NCI-H2081 treated with DMSO at 0.1 percent for 48 hours (cell line): ENCODE data around the gene ZNF560.
A peak's percentile ranks its signal among the peaks of the same experiment; 100 is the strongest.
"Not testable (repeated sequence)": the region's sequence is repeated elsewhere in the genome, so short reads cannot be mapped to it uniquely, and the experiment has no call there.

Experiments
- DNase-seq: peaks from one replicate; lab custom pipeline; 2025; lab: John Stamatoyannopoulos, UW

The ZNF560 gene

DNA sequence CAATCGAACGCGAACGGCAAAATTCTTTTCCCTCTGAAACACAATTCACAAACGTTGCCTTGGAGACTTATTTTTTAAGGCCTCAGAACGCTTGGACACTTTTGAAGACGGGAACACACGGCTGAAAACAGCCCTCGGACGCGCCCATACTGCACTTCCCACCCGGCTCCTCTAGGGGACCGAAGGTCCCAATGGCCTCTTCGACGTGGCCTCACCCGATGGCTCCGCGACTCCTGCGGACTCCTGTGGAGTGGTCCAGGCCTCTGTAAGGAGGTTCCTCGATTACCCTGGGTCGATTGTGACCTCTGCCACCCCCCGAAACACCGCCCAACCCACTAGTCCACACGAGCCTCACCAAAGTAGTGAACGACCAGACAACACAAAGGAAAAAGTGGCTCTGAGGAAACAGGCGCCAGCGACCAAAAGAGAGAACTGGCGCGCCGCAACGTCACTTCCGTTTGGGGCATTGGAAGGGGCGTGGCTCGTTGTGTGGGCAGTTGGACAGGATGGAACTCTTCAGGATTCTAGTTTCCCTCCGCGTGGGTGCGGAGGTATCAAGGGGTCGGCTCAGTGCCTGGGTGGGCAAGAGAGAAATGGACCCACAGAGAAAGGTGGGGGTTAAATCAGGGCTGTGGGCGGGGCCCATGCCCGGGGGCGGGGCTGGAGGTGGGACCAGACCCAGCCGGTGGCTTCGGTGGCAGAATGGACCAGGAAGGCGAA, at the start of gene ZNF560:
ZNF560 (minus strand) TSS at position 434 of the 720 bp plus-strand sequence. CDS start 23,303 bp downstream, outside the sequence.
- no peak for DNase-seq

DNA sequence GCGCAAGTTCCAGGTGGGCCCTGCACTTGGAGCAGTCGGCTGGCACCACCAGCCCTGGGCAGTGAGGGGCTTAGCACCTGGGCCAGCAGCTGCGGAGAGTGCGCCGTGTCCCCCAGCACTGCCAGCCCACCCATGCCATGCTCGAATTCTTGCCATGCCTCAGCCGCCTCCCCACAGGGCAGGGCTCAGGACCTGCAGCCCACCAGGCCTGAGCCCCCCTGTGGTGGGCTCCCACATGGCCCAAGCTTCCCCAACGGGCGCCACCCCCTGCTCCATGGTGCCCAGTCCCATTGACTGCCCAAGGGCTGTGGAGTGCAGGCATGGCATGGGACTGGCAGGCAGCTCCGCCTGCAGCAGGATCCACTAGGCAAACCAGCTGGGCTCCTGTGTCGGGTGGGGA, 49.5 kb upstream of the ZNF560 start:
- no peak for DNase-seq

DNA sequence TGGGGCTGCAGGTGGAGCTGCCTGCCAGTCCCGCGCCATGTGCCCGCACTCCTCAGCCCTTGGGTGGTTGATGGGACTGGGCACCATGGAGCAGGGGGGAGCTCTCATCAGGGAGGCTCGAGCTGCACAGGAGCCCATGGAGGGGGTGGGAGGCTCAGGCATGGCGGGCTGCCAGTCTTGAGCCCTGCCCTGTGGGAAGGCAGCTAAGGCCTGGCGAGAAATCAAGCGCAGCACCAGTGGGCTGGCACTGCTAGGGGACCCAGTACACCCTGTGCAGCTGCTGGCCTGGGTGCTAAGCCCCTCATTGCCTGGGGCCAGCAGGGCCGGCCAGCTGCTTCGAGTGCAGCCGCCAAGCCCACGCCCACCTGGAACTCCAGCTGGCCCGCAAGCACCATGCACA, 42.9 kb upstream of the ZNF560 start:
- not testable (repeated sequence) for DNase-seq

DNA sequence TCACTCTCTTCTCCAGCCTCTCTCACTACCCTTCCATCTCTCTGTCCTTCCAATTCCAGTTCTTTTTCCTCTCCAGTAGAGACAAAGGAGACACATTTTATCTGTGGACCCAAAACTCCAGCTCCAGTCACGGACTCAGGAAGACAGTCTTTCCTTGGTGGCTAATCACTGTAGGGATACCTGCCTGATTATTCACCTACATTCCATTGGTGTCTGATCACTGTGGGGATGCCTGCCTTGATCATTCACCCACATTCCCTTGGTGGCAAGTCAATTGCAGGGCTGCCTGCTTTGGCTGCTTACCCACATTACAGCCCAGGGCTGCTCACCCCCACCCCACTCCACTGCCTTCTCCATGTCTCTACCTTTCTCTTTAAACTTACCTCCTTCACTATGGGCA, 41.5 kb upstream of the ZNF560 start:
- not testable (repeated sequence) for DNase-seq

DNA sequence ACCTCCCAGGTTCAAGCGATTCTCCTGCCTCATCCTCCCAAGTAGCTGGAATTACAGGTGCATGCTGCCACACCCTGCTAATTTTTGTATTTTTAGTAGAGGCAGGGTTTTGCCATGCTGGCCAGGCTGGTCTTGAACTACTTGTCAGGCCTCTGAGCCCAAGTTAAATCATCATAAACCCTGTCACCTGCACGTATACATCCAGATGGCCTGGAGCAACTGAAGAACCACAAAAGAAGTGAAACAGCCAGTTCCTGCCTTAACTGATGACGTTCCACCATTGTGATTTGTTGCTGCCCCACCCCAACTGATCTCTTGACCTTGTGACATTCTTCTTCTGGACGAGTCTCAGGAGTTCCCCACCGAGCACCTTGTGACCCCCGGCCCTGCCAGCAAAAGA, 40.8 kb upstream of the ZNF560 start:
- not testable (repeated sequence) for DNase-seq

DNA sequence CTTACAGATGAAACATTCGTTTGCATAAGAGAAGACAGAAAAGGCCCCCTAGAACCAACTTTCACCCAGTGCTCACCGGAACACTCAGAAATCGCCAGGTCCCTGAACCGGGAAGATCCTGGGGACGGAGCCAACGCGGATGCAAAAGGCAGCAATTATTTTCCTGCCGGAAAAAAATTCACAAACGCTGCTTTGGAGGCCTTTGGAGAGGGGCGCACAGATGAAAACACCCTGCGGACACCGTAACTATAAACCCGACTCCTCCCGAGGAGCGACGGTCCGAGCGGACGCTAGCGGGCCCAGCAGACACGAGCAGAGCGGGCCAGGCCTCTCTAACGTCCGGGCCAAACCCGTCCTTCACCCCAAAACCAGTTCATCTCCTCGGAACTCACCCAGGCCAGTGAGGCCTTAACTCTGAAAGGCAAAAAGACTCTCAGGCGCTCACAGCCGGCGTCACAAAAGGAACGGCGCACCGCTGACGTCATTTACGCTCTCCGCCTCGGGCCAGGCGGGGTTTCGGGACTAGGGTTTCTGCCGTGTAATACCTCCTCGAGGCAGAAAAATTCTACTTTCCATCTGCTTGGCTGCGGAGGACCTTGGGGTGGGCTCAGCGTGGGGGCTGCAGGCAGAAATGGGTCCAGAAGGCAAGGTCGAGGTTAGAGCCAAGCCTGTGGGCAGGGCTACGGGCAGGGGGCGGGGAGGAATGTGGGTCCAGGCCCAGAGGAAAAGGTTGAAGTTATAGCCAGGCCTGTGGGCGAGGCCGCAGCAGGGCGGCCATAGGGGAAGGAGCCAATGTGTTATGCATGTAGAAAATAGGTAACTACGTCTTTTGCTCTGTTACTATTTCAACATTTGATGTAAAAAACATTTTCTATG, 40.0 kb upstream of the ZNF560 start, which contains the start of gene ZNF426:
ZNF426 (minus strand) TSS at position 463 of the 876 bp plus-strand sequence. CDS start 2,413 bp downstream, outside the sequence.
- DNase-seq: peak; percentile 30

DNA sequence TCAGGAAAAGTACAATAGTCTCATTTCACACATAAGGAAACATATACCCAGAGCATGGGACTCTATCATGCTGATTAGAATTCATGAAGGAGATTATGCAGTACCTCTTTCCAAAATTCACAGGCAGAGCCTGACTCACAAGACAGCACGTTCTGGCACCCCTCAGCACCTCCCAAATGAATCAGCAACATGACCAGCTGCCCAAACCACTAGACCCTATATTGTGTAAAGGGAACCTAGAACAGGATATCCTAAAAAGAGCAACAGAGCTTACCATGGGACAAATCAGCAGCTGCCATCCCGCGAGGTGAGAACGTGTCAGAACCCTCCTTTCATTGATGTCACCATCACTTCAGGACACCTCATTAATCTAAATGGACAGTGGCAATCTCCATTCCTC, 37.5 kb upstream of the ZNF560 start:
- no peak for DNase-seq

DNA sequence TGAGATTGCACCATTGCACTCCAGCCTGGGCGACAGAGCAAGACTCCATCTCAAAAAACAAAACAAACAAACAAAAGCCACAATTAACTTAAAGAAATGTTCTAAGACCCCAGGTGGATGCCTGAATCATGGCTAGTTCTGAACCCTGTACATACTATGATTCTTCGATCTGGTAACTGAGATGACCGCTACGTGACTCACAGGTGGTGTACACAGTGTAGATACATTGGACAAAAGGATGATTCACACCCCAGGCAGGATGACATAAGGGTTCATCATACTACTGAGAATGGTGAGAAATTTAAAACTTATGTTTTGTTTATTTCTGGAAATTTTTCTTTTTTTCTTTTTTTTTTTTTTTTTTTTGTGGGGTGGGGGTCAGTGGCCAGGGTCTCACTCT, 33.5 kb upstream of the ZNF560 start:
- no peak for DNase-seq

DNA sequence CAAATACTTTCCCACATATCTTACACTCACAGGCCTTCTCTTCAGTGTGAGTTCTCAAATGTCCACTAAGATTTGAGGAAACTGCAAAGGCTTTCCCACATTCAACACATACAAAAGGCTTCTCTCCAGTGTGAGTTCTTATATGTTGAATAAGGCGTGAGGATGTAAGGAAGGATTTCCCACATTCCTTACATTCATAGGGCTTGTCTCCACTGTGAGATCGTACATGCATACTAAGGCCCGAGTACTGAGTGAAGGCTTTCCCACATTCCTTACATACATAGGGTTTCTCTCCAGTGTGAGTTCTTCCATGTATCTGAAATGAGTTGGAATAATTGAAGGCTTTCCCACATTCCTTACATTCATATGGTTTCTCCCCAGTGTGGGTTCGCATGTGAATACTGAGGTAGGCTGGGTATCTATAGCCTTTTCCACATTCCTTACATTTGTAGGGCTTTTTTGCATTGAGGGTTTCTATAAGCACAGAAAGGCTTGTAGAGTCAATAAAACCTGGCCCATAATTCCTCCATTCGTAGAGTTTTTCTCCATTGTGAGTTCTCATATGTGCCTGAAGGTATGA, 30.4 kb upstream of the ZNF560 start:
- no peak for DNase-seq

DNA sequence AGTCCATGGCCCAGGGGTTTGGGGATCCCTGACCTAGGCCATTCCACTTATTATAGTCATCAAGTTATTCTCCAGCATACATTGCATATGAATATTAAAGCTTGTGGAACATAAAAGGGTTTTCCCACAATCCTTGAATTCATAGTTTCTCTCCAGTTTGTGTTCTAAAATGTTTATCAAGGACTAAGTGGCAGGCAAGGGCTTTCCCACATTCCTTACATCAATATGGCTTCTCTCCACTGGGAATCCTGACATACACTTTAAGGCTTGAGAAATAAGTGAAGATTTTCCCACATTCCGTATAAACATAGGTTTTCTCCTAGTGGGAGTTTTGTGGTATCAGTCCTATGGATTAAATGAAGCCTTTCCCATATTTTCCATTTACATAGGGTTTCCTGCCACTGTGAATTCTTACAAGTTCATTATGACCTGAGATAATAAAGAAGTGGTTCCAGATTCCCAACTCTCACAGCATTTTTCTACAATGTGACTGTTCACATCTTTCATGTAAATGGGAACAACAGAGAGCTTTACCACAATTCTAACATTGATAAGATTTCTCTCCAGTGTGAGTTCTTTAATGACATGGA, 25.6 kb upstream of the ZNF560 start:
- no peak for DNase-seq

DNA sequence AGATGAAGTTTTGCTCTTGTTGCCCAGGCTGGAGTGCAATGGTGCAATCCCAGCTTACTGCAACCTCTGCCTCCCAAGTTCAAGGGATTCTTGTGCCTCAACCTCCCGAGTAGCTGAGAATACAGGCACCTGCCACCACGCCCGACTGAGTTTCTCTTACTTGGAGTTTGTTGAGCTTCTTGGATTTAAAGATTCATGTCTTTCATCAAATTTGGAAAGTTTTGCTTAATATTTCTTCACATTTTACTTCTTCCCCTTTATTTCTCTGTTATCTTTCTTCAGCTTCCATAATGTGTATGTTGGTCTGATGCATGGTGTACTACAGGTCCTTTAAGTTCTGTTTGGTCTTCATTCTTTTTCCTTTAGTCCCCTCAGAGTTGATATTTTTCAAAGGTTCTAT, 8.9 kb upstream of the ZNF560 start:
- DNase-seq: no peak

DNA sequence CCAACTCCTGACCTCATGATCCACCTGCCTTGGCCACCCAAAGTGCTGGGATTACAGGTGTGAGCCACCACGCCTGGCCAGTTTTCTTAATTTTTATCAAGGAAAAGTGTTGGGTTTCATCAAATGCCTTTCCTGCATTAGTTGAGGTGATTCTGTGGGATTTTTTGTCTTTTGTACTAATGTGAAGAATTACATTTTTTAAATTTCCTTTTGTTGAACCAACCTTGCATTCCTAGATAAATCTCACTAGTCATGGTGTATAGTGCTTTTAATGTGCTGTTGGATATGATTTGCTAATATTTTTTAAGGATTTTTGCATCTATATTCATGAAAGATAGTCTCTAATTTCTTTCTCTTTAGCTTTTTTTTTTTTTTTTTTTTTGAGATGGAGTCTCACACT, 2.4 kb upstream of the ZNF560 start:
- no peak for DNase-seq

DNA sequence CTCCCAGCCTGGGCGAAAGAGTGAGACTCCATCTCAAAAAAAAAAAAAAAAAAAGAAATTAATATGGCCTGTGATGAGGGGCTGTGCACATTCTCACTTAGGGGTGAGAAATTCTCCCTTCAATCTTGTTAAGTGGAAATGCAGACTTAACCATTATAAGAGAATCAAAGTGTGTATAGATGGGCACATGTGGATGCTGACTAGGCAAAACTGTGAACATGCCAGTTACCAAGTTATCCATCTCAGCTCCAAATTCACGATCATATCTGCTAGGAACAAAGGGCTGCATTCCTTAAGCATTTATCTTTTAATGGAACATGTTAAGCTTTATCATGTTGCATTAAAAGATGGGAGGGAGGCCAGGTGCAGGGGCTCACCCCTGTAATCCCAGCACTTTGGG, 4.3 kb downstream of the ZNF560 start:
- DNase-seq: no peak

DNA sequence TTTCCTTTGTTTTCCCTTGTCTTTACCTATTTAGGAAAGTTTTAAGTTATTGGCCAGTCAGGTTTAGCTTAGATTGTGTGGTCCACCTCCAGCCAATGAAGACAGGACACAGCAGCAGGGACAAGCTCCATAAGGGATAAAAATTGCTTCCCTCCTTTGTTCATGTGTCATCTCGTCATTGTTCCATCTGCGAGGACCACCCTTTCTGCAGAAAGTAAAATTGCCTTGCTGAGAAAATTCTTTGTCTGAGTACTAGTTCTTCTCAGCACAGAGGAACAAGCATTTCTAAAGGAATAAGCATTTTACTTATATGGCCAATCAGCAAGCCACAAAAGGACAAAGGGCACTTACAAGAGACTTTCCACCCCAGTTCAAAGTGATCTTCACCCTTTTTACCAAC, 11.4 kb downstream of the ZNF560 start:
- DNase-seq: no peak

DNA sequence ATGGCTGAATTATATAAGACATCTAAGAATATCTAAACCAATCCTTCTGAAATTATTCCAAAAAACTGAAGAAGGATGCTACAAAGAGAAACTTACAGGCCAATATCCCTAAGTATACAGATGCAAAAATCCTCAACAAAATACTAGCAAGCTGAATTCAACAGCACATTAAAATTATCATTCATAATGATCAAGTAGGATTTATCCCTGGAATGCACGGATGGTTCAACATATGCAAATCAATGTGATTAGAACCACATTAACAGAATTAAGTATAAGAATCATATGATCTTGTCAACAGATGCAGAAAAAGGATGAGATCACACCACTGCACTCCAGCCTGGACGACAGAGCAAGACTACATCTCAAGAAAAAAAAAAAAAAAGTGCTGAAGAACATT, 13.3 kb downstream of the ZNF560 start:
- no peak for DNase-seq

DNA sequence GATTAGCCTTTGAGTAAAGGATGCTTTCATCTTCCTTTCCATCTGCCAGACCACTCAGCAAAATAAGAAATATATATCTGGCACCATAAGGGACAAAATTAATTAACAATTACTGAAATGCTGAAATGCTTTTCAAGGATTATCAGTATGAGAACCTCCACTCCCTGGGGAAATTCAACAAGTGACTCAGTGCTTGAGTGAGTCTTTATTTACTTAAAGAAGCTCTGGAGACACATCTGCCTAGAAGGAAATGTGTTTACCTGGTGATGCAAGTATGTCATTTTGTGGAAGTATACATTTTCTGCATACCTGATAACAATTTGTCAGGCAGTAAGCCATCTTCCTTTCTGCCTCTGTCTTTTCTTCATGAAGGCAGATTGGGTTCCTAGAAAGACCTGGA, 23.4 kb downstream of the ZNF560 start:
- DNase-seq: no peak

DNA sequence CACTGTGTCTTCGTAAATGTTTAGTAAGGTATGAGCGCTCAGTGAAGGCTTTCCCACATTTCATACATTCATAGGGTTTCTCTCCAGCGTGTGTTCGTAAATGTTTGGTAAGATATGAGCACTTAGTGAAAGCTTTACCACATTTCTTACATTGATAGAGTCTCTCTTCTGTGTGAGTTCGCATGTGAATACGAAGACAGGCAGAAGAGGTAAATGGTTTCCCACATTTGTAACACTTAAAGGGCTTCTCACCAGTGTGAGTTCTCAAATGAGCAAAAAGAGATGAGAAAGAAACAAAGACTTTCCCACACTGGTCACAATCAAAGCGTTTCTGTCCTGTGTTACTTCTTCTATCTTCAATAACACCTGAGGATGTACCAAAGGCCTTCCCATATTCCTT, 31.3 kb downstream of the ZNF560 start:
- no peak for DNase-seq

DNA sequence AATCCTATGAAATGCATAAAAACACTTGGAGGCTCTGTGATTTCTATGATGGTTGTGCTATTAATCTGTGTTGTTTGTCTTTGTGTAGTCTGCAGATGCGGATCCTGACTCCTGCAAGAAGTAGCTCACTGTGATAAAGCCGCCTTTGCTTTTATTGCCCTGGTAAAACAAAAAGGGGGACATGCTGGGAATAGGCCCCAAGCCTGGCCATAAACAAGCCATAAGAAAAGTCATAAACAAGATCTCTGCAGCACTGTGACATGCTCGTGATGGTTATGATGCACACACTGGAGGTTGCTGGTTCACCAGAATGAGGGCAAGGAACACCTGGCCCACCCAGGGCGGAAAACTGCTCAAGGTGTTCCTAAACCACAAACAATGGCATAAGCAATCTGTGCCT, 36.5 kb downstream of the ZNF560 start:
- DNase-seq: no peak

DNA sequence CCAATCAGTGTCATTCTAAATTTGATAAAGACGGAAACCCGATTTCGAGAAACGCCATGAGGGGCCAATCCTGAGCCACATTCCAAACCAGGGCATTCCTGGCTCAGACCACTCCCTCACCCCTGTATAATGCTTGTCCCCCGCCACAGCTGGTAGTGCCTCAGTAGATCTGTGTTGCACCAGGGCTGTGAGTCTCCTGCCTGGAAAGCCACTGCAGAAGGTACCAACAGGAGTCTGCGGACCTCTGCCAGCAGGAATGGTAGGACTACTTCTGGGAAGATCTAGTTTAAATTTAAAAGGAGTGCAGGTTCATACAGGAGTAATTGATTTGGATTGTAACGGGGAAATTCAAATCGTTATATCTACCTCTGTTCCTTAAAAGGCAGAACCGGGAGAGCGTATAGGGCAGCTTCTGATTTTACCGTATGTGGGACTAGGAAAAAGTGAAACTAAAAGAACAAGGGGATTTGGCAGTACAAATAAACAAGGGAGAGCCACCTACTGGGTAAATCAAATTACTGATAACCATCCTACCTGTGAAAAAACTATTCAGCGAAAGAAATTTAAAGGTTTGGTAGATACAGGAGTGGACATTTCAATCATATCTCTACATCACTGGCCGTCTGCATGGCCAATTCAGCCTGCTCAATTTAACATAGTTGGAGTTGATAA, 42.3 kb downstream of the ZNF560 start:
- DNase-seq: no peak

DNA sequence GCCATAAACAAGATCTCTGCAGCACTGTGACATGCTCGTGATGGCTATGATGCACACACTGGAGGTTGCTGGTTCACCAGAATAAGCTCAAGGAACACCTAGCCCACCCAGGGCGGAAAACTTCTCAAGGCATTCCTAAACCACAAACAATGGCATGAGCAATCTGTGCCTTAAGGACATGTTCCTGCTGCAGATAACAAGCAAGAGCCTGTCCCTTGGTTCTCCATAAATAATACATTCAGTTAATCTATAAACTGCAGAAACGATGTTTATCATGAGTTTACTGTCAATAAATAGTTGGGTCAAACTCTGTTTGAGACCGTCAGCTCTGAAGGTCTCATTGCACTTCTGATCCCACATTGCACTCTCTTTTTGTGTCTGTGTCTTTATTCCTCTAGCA, 44.5 kb downstream of the ZNF560 start:
- DNase-seq: no peak

DNA sequence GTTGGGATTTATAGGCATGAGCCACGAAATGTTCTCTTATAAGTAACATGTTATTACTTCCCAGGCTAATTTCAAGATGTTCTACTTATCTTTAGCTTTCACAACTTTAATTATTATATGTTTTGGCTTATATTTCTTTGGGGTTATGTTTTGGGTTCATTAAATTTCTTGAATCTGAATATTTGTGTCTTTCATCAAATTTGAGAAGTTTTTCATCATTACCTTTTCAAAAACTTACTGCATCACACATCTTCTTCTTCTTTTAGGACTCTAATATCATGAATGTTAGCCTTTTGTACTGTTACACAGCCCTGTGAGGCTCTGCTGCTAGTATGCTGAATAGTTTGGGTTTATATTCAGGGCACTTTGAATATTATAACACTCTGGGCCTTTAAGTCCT, 53.4 kb downstream of the ZNF560 start:
- DNase-seq: no peak

DNA sequence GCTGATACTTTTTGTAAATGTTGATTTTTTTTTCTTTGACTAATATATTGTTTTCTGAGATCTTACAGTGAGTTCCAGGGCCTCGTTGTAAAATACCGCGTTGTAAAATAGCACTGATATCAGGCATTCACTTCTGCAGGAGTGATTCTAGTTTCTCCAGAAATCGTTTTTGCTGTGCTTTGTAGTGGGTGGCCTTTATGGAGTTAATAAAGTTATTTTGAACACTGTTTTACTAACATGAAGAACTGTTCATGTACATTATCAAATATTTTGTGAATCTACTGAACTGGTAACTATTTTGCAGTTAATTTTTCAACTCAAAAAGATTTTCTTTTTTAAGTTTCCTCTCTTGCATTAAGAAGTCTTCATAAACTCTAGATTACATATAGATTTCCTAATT, 62.1 kb downstream of the ZNF560 start:
- DNase-seq: no peak
